Measurements from ENCODE around the gene PDYN.

GRCh38 chr20:2000285-2000684 is 6.4 kb upstream of the PDYN start:
- TF ChIP-seq CTCF (IDR thresholded peaks at IDR 0.05 in 2 of 3, conservative IDR thresholded peaks at IDR 0.05 in 1 of 3; ENCODE audit: control insufficient read depth in 2 of 3, extremely low read depth in 1 of 3, insufficient read depth in 1 of 3, low read depth in 3 of 3, low read length in 3 of 3) (no peak), POLR2A (IDR thresholded peaks at IDR 0.05; ENCODE audit: low read depth, low read length) (no peak), ZBTB40 (IDR thresholded peaks at IDR 0.05; ENCODE audit: borderline replicate concordance) (no peak), EGR1 (IDR thresholded peaks at IDR 0.05; ENCODE audit: borderline replicate concordance in 1 of 2, low read depth in 2 of 2, low read length in 2 of 2) (no peak), RAD21 (IDR thresholded peaks at IDR 0.05; ENCODE audit: insufficient read depth, low read depth, low read length) (no peak), STAT3 (IDR thresholded peaks at IDR 0.05; ENCODE audit: low read depth, low read length) (no peak), RBBP5 (conservative IDR thresholded peaks at IDR 0.05) (no peak)
- TF ChIP-seq, protein P1, sequence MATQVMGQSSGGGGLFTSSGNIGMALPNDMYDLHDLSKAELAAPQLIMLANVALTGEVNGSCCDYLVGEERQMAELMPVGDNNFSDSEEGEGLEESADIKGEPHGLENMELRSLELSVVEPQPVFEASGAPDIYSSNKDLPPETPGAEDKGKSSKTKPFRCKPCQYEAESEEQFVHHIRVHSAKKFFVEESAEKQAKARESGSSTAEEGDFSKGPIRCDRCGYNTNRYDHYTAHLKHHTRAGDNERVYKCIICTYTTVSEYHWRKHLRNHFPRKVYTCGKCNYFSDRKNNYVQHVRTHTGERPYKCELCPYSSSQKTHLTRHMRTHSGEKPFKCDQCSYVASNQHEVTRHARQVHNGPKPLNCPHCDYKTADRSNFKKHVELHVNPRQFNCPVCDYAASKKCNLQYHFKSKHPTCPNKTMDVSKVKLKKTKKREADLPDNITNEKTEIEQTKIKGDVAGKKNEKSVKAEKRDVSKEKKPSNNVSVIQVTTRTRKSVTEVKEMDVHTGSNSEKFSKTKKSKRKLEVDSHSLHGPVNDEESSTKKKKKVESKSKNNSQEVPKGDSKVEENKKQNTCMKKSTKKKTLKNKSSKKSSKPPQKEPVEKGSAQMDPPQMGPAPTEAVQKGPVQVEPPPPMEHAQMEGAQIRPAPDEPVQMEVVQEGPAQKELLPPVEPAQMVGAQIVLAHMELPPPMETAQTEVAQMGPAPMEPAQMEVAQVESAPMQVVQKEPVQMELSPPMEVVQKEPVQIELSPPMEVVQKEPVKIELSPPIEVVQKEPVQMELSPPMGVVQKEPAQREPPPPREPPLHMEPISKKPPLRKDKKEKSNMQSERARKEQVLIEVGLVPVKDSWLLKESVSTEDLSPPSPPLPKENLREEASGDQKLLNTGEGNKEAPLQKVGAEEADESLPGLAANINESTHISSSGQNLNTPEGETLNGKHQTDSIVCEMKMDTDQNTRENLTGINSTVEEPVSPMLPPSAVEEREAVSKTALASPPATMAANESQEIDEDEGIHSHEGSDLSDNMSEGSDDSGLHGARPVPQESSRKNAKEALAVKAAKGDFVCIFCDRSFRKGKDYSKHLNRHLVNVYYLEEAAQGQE (IDR thresholded peaks at IDR 0.05; ENCODE audit: low read depth, low read length), result no peak

Data from GM12878 (cell line).